Fibroblast of lung (primary cell): ENCODE results near the gene SPEF2. TPM values are rescaled to one million over a fixed set of nuclear protein-coding genes. Genes with fewer than 3 reads are reported as not detected.
"Not testable (repeated sequence)": the region's sequence is repeated elsewhere in the genome, so short reads cannot be mapped to it uniquely, and the experiment has no call there.

Experiments
- DNase-seq, 2 donors: peaks; one replicate each; pipeline versions ENCODE4 v3.0.0 to v3.0.0-alpha.2; 2010; ENCODE audit warnings: low read depth in 2 of 2
- H2AFZ ChIP-seq: 2 replicates; pipeline ENCODE4 v1.5.1; 2012; ENCODE audit warnings: low read length, control low read depth, inconsistent platforms
- H3K27ac ChIP-seq: 2 replicates; pipeline ENCODE4 v1.5.1; 2011; ENCODE audit warnings: low read length, control low read depth; ENCODE audit not compliant: insufficient read depth
- H3K27me3 ChIP-seq: 2 replicates; pipeline ENCODE4 v1.5.1; 2011; ENCODE audit warnings: mild to moderate bottlenecking, low read length; ENCODE audit not compliant: control insufficient read depth, insufficient read depth
- H3K36me3 ChIP-seq: 2 replicates; pipeline ENCODE4 v1.5.1; 2011; ENCODE audit warnings: low read length; ENCODE audit not compliant: control insufficient read depth, insufficient read depth
- H3K4me1 ChIP-seq: 2 replicates; pipeline ENCODE4 v1.5.1; 2011; ENCODE audit warnings: low read length; ENCODE audit not compliant: control insufficient read depth, insufficient read depth; ENCODE audit errors: extremely low read depth
- H3K4me2 ChIP-seq: 2 replicates; pipeline ENCODE4 v1.5.1; 2011; ENCODE audit warnings: low read length, control low read depth; ENCODE audit not compliant: insufficient read depth; ENCODE audit errors: extremely low read depth
- H3K4me3 ChIP-seq, 4 experiments: fragments of 200-600 bp in 1 of 4; sonication (generic) in 1 of 4; replicated peaks in 1 of 4; 2 replicates each; pipeline ENCODE4 v1.5.1; 2011 to 2016; ENCODE audit warnings: low read length in 4 of 4, low read depth in 3 of 4, mild to moderate bottlenecking in 3 of 4, control low read depth in 2 of 4, inconsistent platforms in 1 of 4, mixed read lengths in 1 of 4; ENCODE audit not compliant: insufficient read depth in 1 of 4; ENCODE audit errors: control extremely low read depth in 1 of 4
- H3K79me2 ChIP-seq: 2 replicates; pipeline ENCODE4 v1.5.1; 2012; ENCODE audit warnings: mild to moderate bottlenecking, low read length, inconsistent platforms; ENCODE audit not compliant: control insufficient read depth, insufficient read depth
- H3K9ac ChIP-seq: 2 replicates; pipeline ENCODE4 v1.5.1; 2011; ENCODE audit warnings: mild to moderate bottlenecking, low read length, control low read depth; ENCODE audit not compliant: insufficient read depth
- H3K9me3 ChIP-seq: 2 replicates; pipeline ENCODE4 v1.5.1; 2012; ENCODE audit warnings: low read depth, low read length; ENCODE audit not compliant: control insufficient read depth, insufficient read depth
- H4K20me1 ChIP-seq: 2 replicates; pipeline ENCODE4 v1.5.1; 2011; ENCODE audit warnings: low read length; ENCODE audit not compliant: control insufficient read depth, insufficient read depth; ENCODE audit errors: extremely low read depth
- CTCF ChIP-seq, 2 donors: IDR thresholded peaks in 1 of 2; conservative IDR thresholded peaks in 1 of 2; 1 replicate in 1 of 2; 2 replicates in 1 of 2; pipeline ENCODE4 v1.5.1; 2011 to 2012; ENCODE audit warnings: low read length in 2 of 2, control low read depth in 1 of 2, inconsistent platforms in 1 of 2, low read depth in 1 of 2, mild to moderate bottlenecking in 1 of 2
- EZH2 ChIP-seq: IDR thresholded peaks from 2 replicates; pipeline ENCODE4 v1.5.1; 2012; ENCODE audit warnings: low read length, control low read depth, mild to moderate bottlenecking; ENCODE audit errors: missing control alignments
- polyA plus RNA-seq, 2 donors: library from polyadenylated mRNA; depleted of rRNA in 1 of 2; stranded (reverse) in 1 of 2; unstranded in 1 of 2; fragments of >200 nt; gene quantifications; 2 replicates each; pipeline ENCODE4 v1.2.1, GENCODE V29; 2011 to 2012; ENCODE audit warnings: missing spikeins in 1 of 2
- total RNA-seq: library from RNA; depleted of rRNA; stranded (reverse); fragments of >200 nt; gene quantifications from 2 replicates; pipeline ENCODE4 v1.2.1, GENCODE V29; 2014

SPEF2 gene
- total and polyA plus RNA-seq, 2 donors (not counting 1 experiment from before 2014, with no cell fraction given): 5.2 to 5.9 TPM

GRCh38 chr5:35855187-35855586 lies 237.5 kb downstream of the SPEF2 start:
- no peak for TF ChIP-seq EZH2
- no peaks in the 10 kb centered on the region for H3K27me3 ChIP-seq
- H3K4me3 ChIP-seq: no peak overlapping the region
- no peak overlapping the region for H3K9ac ChIP-seq
- no peaks in the 10 kb centered on the region for H3K36me3 ChIP-seq
- no peak overlapping the region for H3K27ac ChIP-seq
- H2AFZ ChIP-seq: no peak overlapping the region
- DNase-seq: no peak
- H3K9me3 ChIP-seq: no peaks in the 10 kb centered on the region
- H3K4me2 ChIP-seq: no peak overlapping the region
- peaks cover 15% of the 10 kb centered on the region for H3K79me2 ChIP-seq
- H4K20me1 ChIP-seq: no peaks in the 10 kb centered on the region
- H3K4me1 ChIP-seq: peaks cover 18% of the 10 kb centered on the region

GRCh38 chr5:35856186-35856764 lies 238.6 kb downstream of the SPEF2 start:
- not testable (repeated sequence) for H3K27me3 ChIP-seq, H3K9me3 ChIP-seq, H3K9ac ChIP-seq, H3K36me3 ChIP-seq, DNase-seq, H4K20me1 ChIP-seq
- Histone ChIP-seq H2AFZ (peak overlapping the region; percentile 8), H3K79me2 (peaks cover 15% of the 10 kb centered on the region), H3K4me2 (peak overlapping the region; percentile 55), H3K4me1 (peaks cover 18% of the 10 kb centered on the region), H3K4me3 (peak overlapping the region in 2 of 4 experiments; percentile 45 to 58), H3K27ac (peak overlapping the region; percentile 61)

- peak; percentile 58 to 75 for DNase-seq
- Histone ChIP-seq H3K4me3 (peak within 1 kb of the TSS in 3 of 4 experiments; percentile 29 to 58 (median 45)), H3K4me2 (peak within 1 kb of the TSS; percentile 55), H3K27me3 (no peaks in the 10 kb centered on the region), H3K79me2 (peaks cover 15% of the 10 kb centered on the region), H3K27ac (peak within 1 kb of the TSS; percentile 61), H3K9ac (peak within 1 kb of the TSS; percentile 26), H3K9me3 (no peaks in the 10 kb centered on the region), H3K36me3 (no peaks in the 10 kb centered on the region), H3K4me1 (peaks cover 18% of the 10 kb centered on the region), H4K20me1 (no peaks in the 10 kb centered on the region), H2AFZ (peak within 1 kb of the TSS; percentile 8)
- TF ChIP-seq CTCF (conservative IDR thresholded peaks at IDR 0.05 in 1 of 2, IDR thresholded peaks at IDR 0.05 in 1 of 2; ENCODE audit: low read depth in 1 of 2, low read length in 2 of 2) (no peak), EZH2 (no peak)
Observed at GRCh38 chr5:35856765-35857351, 239.2 kb downstream of the SPEF2 start, which contains the start of gene IL7R. IL7R (plus strand) TSS chr5:35856891; CDS start chr5:35856978, 87 bp downstream.
